HPDE6-E6E7 (cell line): Measurements from ENCODE around the gene NIPAL4.
A peak's percentile ranks its signal among the peaks of the same experiment; 100 is the strongest.

Source experiments
- DNase-seq: peaks from one replicate; pipeline ENCODE4 v3.0.0; 2011; ENCODE audit warnings: missing footprints; ENCODE audit errors: extremely low spot score

The NIPAL4 gene

DNA sequence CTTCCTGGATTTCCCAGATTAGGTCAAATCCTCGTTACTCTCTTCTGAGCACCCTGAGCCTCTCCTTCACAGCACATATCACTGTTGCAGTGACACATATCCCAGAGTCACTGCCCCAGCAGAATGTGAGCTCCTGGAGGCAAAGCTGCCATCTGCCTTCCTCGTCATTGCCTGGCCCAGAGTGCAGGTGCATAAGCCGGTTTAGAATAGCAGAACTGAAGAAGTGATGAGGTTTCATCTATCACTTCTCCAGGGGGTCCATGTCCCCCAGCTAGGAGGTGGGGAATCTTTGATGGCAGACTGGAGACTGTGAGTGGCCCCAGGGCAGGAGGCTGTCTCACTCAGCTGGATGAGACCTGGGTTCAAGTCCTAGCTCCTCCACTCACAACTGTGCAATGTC lies 25.8 kb downstream of the NIPAL4 start:
- DNase-seq: no peak

DNA sequence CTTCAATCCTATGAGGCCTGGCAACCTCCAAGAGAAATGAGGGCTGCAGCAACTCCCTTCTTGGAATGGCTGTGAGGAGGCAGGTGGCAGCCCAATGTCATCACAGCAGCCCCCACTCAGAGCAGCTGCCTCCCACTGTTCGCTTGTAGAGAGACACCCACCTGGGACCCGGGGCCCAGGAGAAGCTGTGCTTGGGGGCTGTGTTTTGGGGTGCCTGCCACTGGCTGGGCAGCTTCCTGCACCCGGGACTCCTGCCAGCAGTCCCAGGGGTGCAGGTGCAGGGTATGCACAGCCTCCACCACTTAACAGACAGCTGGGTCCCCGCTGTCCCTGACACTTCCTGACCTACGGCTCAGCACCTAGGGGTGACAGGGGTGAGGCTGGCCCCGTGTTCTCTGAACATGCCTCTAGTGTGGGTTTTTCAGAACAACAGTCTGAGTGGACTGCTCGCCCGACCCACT lies 26.2 kb downstream of the NIPAL4 start:
- no peak for DNase-seq

DNA sequence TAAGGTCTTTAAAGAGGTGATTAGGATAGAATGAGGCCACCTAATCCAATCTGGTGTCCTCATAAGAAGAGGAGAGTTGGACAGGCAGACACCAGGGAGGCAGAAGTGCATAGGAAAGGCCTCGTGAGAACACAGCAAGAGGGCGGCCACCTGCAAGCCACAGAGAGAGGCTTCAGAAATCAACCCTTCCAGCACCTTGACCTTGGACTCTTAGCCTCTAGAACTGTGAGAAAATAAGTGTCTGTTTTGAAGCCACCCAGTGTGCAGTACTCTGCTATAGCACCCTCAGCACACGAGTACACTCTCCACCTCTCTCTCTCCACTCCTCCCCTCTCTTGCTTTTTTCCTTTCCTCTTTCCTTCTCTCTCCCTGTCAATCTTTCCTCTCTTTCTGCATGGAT lies 26.8 kb downstream of the NIPAL4 start:
- no peak for DNase-seq

DNA sequence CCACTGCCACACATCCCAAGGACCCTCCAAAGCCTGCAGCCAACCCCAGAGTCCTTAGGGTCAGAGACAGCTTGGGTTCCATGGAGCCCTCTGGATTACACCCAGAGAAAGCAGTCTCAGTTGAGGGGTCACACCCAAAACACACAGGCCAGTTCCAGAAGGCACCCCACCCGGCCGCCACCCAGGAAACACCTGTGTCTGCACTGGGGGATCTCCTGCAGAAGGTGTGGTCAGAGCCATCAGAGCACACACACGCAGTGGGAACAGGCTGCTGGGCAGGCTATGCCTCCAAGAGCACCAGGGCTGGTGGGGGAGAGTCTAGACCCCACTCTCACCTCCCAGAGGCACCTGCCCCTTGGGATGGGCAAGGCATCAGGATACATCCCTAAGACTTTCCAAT lies 27.3 kb downstream of the NIPAL4 start:
- DNase-seq: no peak

DNA sequence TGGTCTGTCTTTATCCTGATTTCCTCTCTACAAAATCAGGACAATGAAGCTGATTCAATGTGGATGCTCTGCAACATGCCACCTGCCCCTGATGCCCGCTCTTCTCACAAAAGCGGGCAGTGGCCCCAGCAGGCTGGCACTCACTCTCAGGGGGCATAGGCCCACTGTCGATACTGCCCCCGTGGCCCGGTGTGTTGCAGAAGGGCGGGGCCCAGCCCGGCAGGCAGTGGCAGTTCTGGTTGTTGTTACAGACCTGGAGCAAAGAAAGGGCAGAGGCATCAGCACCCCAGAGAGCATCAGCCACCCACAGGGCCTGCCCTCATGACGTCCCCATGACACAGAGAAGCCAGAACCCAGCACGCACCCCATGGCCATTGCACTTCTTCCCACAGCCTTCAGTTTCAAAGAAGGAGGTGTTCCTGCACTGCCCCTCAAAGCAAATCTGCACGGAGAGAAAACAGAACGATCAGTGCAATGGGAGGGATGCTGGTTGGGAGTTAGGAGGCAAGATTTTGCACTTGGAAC lies 31.5 kb downstream of the NIPAL4 start:
- DNase-seq: no peak

DNA sequence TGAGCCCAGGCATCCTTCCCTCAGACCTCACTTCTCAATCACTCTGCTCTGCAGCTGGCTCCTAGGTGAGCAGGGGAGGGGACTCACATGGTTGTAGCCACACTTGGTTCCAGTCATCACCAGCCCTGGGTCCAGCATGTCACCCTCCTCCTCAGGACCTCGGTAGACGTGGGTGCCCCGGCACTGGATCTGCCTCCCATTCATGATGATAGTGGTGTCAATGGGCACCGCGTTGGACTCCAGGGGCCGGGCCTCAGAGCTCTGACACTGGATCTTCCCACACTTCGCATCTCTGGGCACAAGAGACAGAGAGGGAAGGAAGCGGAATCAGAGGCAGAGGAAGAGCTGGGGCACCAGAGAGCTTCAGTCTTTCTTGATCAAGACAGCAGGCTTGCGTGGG lies 32.9 kb downstream of the NIPAL4 start:
- DNase-seq: no peak

DNA sequence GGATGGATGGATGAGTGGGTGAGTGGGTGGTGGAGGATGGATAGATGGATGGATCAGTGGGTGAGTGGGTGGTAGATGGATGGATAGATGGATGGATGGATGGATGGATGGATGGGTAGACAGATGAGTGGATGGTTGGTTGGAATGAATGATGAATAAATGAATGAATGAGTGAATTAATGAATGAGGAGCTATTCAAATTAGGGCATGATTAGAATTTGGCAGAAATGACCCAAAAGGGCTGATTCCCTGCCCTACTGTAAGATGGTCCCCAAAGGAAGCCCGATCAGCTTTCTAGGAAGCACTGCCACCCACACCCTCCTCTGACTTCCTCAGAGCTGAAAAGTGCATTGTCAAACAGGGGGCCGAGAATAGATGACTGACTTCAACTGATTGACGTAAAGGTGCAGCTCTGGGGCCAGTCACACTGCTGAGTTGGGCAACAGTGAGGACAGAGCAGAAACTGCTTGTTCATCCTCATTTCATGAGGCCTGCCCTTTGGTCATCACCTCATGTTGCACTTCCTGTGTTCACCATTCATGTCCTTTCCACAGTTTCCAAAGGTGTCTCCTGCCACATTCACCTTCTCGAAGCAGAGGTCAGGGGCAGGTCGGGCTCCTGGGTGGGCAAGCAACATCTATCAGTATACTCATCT lies 34.3 kb downstream of the NIPAL4 start:
- no peak for DNase-seq

DNA sequence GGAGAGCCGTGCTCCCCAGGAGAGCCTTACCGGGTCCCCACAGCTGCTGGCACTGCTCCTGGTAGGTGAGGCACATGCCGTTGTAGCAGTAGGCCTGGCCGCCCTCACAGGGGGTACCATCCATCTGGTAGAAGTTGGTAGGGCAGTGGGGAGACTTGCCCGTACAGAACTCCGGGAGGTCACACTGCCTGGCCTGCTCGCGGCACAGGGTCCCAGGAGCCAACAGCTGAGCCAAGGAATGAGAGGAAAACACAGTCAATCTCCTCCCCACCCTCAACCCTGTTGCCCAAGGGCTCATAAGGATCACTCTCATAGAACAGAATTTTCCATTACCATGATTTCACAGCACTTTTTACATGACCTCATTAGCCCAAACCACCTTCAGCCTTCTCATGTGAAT lies 36.9 kb downstream of the NIPAL4 start:
- DNase-seq: no peak

DNA sequence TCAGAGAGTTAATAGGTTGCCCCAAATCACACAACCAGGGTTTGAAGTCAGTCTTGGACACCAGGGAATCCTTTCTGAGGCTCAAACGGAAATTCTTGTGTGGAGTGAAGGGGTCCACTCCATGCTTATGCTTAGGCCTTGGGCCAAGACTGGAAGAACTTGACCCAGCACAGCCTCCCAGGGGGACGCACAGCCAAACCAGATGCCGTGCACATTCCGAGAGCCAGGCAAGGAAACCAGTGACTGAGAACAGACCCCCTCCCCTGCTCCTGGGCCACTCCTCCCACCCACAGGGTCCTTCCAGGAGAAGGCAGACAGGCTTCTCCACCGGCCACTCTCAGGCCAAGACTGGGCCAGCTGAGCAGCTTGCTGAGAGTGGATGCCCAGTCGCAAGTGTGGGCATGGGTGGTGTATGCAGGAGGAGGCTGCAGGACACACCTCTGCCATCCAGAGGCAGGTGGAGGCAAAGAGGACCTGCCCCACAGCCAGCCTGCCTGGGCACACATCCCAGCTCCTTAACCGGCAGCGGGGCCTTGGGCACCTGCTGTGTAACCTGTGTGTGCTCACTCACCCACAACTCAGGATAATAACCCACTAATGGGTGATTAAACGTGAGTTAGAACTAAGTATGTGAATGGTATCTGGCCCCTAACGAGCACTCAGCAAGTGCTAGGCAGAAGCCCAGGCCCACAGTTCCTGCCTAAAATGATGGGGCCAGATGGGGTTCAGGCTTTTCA lies 38.0 kb downstream of the NIPAL4 start:
- DNase-seq: no peak

DNA sequence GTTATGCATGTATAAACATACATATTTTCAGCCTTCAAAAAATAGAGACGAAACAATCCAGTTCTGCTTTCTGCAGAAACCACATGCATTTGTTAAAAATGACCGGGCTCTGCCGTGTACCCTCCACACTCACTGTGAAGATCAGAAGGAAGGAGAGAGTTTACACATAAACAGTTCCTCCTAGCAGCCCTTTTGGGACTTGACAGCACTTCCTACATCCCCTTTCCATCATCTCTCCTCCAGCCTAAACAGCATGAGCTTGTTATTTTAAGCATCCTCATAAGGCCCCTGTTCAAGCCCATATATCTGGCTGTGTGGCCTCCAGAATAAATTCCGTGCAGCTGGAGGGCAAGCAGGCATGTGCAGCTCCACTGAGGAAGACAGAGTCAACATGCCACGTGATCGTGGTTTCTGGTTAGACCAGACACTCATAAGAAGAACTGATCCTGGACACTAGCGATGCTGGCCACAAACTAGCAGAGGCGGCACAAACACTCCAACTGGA lies 42.2 kb downstream of the NIPAL4 start:
- no peak for DNase-seq

DNA sequence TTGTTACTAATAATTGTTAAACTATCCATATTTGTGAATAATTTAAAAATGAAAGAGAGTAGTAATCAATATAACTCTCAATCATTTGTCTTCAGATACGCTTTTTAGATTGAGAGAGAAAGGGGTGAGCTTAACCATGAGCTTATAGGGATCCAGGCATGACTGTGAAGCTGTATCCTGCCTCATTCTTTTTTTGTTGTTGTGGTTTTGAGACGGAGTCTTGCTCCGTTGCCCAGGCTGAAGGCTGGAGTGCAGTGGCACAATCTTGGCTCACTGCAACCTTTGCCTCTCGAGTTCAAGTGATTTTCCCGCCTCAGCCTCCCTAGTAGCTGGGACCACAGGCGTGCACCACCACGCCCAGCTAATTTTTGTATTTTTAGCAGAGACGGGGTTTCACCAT lies 44.0 kb downstream of the NIPAL4 start:
- DNase-seq: no peak

DNA sequence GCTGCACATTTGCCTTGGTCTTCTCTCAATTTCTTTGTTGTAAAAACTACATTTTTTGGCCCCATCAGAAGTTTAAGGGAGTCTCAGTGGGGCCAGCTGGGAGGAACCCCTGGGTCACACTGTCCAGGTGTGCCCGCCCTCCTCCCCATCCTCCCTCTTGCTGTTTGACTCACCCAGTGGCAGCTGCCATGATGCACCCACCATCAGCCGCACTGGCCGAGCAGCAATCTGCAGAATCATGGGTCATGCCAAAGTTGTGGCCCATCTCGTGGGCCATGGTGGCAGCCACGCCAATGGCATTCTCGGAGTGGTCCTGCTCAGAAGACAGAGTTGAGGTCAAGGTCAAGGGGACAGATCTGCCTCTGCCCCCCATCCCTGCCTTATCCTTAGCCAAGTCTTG lies 45.5 kb downstream of the NIPAL4 start:
- no peak for DNase-seq

DNA sequence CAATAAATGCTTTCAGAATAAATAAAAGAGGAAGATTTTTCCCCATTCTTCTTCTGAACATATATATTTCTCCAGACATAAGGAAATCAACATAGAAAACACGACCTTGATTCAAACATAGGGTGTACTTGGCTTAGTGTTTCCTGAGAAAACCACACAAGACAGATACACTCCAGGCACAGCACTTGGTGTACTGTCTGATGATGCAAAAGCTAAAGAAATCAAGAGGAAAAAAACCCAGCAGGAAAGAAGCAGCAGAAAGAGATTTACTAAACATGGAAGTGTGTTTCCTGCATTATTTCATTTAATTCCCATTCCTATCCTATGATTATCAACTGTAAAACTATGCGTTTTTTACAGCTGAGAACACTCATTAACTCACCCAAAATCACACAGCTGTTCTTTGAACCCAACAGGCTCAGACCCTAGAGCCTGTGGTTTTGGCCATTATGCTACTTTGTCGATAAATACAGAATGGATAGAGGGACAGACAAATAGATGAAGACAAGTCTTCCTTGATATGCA lies 46.1 kb downstream of the NIPAL4 start:
- no peak for DNase-seq

DNA sequence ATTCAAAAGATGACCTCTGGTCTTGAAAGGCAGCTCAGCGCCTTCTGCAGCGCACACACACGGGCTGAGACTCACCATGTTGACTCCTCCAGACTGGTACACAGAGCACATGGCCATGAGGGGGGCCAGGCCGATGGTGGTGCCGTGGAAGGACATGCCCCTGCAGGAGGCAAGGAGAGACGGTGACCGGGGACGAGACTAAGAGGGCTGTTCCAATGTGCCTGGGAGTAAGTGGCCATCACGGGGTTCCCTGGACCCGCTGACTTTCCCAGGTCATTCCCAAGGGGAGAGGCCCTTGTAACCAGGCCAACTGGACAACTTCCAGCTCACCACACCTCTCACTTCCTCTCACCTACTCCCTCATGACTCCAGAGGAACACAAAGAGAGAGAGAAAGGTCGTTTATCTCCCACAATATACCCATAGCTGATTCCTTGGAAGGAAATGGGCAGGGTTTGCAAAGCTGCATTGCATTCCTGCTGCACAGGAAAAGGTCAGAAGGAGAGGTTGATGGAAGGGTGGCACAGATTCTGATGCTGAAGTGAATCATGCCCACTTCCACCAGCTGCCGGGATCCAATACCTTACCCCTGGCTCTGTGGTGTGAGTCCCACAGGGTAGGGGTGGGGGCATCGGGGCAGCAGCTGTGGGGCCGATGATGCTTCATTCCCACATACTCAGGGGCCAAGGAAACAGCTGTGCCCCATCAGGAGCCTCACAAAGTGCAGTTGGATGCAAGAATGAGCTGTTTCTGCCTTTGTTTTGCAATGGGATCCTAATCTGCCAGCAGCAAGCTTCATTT lies 47.2 kb downstream of the NIPAL4 start:
- DNase-seq: peak; percentile 13

DNA sequence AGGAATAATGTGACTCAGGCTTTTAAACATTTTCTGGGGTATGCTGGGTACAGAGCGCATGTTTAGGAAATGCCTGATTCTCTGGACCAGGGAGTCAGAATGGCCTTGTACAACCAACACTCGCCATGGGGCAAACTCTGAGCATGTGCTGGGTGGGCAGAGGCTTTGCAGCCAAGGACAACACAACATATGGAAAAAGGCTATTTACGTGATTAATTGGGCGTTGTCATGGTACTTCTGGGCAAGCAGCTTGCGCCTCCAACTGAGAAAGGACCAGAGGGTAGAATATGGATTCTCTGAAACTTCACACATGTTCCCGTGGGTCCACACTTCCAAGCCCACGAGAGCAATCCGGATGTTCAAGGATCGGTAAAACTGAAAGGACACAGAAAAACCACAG lies 49.1 kb downstream of the NIPAL4 start:
- no peak for DNase-seq

DNA sequence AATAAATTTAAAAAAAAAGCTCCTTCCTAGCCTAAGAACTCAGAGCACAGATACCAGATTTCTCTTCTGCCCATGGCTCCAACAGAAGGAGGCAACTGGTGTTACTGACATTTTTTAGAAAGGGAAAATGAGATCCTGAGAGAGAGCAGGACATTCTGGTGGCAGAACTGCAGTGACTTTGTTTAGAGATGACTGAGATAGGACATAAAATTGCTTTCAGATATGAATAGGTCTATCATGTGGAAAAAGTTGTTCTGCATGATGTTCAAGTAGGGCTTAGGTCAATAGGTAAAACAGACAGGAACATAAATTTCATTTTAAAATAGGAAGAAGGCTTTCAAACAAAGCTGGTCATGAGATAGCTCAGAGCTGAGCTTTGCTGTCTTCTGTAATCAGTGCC lies 49.6 kb downstream of the NIPAL4 start:
- DNase-seq: no peak

DNA sequence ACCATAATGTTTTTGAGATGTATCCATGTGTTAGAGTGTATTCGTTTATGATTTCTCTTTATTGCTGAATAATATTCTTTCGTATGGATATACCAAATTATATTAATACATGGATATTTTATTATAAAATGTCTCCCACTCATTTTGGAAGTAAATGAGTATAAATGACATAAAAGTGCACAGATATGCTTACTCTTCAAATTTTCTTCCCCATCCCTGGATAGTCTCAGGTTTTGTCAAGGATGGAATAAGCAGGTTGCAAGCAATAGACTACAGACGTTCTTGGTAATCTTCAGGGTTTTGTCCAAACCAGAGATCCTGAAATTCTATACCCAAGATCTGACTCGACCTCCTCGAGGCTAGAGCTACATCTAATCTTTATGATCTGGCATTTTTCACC lies 50.7 kb downstream of the NIPAL4 start:
- no peak for DNase-seq

DNA sequence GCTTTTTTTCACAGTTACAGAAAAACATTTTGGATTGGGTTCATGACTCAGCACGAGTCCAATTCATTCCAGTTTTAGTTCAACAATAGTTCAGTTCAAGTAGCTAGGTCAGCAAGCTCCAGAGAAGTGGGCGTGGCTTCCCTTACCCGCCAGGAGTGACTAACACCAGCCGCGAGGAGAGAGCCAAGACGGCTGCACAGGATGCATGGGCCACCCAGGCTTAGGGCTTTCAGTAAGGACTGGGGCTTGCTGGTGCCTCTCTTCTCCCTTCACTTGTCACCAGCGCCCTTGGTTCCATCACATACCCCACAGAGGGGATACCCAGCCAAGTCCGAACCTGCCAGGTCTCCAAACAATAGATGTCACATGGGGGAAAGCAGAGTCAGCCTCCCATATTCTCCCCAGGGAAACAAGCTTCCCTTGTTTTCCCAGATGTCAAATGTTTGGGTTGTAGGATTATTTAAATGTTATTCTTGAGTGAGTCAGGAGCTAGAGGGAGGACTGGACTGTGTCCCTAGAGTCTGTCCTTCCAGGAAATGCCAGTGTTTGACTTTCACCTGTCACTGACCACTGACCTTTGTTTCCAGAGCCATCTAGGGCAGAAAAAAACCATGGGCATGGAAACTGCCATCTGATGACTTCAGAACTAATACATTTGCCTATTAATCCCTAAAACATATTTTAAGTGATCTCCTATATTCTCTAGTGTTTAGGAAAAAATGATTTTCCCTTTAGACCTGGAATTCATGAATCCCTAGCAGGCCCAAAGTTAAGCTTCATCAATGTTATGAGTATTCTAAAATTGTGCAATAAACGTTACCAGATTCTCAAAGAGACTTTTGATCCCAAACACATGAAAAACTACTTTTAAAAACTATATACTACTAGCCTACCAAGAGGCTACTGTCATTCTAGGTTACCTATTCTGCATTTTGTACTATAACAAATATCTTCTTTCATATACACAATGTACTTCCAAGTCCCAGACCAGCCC lies 51.9 kb downstream of the NIPAL4 start:
- peak; percentile 87 for DNase-seq

DNA sequence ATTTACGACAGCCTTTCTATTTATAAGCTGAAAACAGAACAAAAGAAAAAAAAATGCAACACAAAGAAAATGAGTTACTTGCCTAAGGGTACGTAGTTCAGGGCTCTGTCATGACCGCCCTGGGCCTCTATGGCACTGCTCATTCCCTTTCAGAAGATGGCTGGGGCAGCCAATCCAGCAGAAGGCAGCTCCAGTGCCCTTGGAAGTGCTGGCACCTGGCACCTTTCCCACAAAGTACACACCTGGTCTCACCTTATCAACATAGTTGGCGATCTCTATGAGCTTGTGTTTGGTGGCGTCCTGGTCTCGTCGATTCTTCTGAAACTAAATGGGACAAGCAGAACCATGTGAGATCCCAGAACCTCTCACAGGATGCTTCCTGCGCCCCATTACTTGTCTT lies 53.2 kb downstream of the NIPAL4 start:
- no peak for DNase-seq

DNA sequence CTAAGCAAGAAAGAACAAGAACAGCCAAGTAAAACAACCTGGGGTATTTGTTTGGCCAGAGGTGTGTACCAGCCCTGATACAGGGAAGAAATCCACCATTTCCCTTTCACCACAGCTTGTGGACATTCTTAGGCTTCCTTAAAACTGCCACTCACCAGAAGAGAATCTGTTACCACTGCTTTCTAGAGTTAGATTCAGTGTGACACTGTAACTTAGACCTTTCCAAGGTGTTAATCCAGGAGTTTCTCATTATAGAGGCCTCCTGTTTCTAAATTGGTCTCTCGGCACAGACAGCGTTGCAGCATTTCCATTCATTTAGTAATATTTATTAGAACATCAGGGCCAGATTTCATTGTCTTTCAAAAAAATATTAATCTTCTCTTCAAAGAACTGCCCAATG lies 55.0 kb downstream of the NIPAL4 start:
- no peak for DNase-seq

DNA sequence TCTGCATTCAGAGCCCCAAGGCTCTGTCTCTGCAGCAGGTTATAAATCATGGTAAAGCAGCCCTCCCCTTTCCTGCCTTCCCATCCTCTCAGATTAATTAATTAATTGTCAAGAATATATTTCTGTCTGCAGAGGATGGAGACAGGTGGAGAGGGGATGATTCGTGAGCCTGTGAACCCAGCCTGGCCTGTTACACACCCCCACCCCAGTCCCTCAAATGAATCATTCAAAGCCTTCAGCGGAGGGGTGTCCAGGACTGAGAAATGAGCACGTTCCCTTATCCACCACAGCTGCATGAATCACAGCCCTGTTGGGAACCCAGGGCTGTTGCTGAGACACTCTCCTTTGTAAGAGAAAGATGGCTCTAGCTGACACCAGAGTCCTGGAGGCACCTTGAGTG lies 56.0 kb downstream of the NIPAL4 start:
- DNase-seq: peak; percentile 44
